Stimulated activated naive B cell treated with anti-CD40 and anti-IgM and Interleukin-4, amounts not matched to agents 10 μg/mL and 1 μg/mL and 100 μg/mL, for 72 hours (primary cell): Measurements from ENCODE around the gene LRP1.

ENCODE experiments used
- ATAC-seq, 2 donors: fragments of 150-1000 bp; cut with Tn5 transposase; replicated peaks; 2 replicates each; pipeline ENCODE4 v1.10.0; 2021; ENCODE audit warnings: moderate library complexity in 1 of 2
- DNase-seq: peaks from one replicate; pipeline ENCODE4 v3.0.0; 2021
- H3K27ac Mint-ChIP-seq: one replicate; pipeline ENCODE4 v1.8.0; 2022; ENCODE audit warnings: mild to moderate bottlenecking, mixed read lengths
- H3K27me3 Mint-ChIP-seq, 2 donors: one replicate each; pipeline ENCODE4 v1.8.0; 2022; ENCODE audit warnings: mixed read lengths in 2 of 2
- H3K36me3 Mint-ChIP-seq, 2 donors: one replicate each; pipeline ENCODE4 v1.8.0; 2022; ENCODE audit warnings: mixed read lengths in 2 of 2, mild to moderate bottlenecking in 1 of 2
- H3K4me1 Mint-ChIP-seq, 2 donors: one replicate each; pipeline ENCODE4 v1.8.0; 2022; ENCODE audit warnings: mixed read lengths in 2 of 2, mild to moderate bottlenecking in 1 of 2
- H3K4me3 Mint-ChIP-seq, 2 donors: one replicate each; pipeline ENCODE4 v1.8.0; 2022; ENCODE audit warnings: mild to moderate bottlenecking in 2 of 2, mixed read lengths in 2 of 2, moderate library complexity in 1 of 2
- H3K9me3 Mint-ChIP-seq, 2 donors: one replicate each; pipeline ENCODE4 v1.8.0; 2022; ENCODE audit warnings: mixed read lengths in 2 of 2, mild to moderate bottlenecking in 1 of 2

Gene LRP1

GRCh38 chr12:57127726-57128518 lies at the start of gene LRP1:
TSS of gene LRP1 (plus strand) at chr12:57128483. CDS start at chr12:57128965, 482 bp downstream.
- Mint-ChIP-seq H3K4me3 (peak within 1 kb of the TSS; percentile 88 to 89), H3K27me3 (peaks cover 25 to 33% of the 10 kb centered on the region in 2 donors), H3K36me3 (peaks cover 0 to 3% of the 10 kb centered on the region in 2 donors), H3K27ac (peak within 1 kb of the TSS; percentile 56), H3K4me1 (peaks cover 11 to 13% of the 10 kb centered on the region in 2 donors), H3K9me3 (peaks cover 1 to 4% of the 10 kb centered on the region in 2 donors)
- DNase-seq, result peak; percentile 41
- peak; percentile 50 to 63 for ATAC-seq

GRCh38 chr12:57078519-57079404 lies 49.5 kb upstream of the LRP1 start, which contains the start of gene NEMP1:
TSS of gene NEMP1 (minus strand) at chr12:57078791. CDS start at chr12:57078745, 46 bp downstream.
- peak; percentile 97 for DNase-seq
- peak within 1 kb of the TSS; percentile 96 to 99 for H3K4me3 Mint-ChIP-seq
- ATAC-seq, result peak; percentile 96 to 97
- H3K27ac Mint-ChIP-seq, result peak within 1 kb of the TSS; percentile 99
- no peaks in the 10 kb centered on the region for H3K27me3 Mint-ChIP-seq
- peaks cover 4% of the 10 kb centered on the region in 2 donors for H3K36me3 Mint-ChIP-seq
- peaks cover 2 to 18% of the 10 kb centered on the region in 2 donors for H3K4me1 Mint-ChIP-seq
- no peaks in the 10 kb centered on the region for H3K9me3 Mint-ChIP-seq

DNA sequence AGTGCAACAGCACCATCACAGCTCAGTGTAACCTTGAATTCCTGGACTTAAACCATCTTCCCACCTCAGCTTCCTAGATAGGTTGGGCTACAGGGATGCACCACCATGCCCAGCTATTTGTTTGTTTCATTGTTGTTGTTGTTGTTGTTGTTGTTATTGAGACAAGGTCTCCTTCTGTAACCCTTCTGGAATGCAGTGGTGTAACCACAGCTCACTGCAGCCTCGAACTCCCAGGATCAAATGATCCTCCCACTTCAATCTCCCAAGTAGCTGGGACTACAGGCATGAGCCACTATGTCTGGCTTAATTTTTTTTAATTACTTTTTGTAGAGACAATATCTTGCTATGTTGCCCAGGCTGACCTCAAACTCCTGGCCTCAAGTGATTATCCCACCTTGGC lies 48.5 kb upstream of the LRP1 start:
- no peaks in the 10 kb centered on the region for H3K9me3 Mint-ChIP-seq
- H3K36me3 Mint-ChIP-seq, result peaks cover 2 to 4% of the 10 kb centered on the region in 2 donors
- no peak for DNase-seq
- peaks cover 4 to 25% of the 10 kb centered on the region in 2 donors for H3K4me1 Mint-ChIP-seq
- no peaks in the 10 kb centered on the region for H3K27me3 Mint-ChIP-seq
- peak overlapping the region in 1 of 2 donors; percentile 6 for H3K4me3 Mint-ChIP-seq
- peak overlapping the region; percentile 25 for H3K27ac Mint-ChIP-seq
- no peak for ATAC-seq

- H3K27ac Mint-ChIP-seq, result no peak overlapping the region
- no peak overlapping the region for H3K4me3 Mint-ChIP-seq
- ATAC-seq, result no peak
Observed at GRCh38 chr12:57080855-57081254, 47.4 kb upstream of the LRP1 start.

GRCh38 chr12:57085999-57086492 lies 42.2 kb upstream of the LRP1 start:
- peak overlapping the region; percentile 99 for H3K27ac Mint-ChIP-seq
- no peaks in the 10 kb centered on the region for H3K27me3 Mint-ChIP-seq
- no peak for DNase-seq
- peaks cover 12 to 14% of the 10 kb centered on the region in 2 donors for H3K36me3 Mint-ChIP-seq
- H3K4me3 Mint-ChIP-seq, result peak overlapping the region; percentile 91 to 98
- no peaks in the 10 kb centered on the region for H3K9me3 Mint-ChIP-seq
- ATAC-seq, result no peak
- peaks cover 31 to 52% of the 10 kb centered on the region in 2 donors for H3K4me1 Mint-ChIP-seq

More at GRCh38 chr12:57080855-57081254, 47.4 kb upstream of the LRP1 start:
- Mint-ChIP-seq H3K9me3 (no peaks in the 10 kb centered on the region), H3K36me3 (peaks cover 4 to 5% of the 10 kb centered on the region in 2 donors), H3K4me1 (peaks cover 13 to 36% of the 10 kb centered on the region in 2 donors), H3K27me3 (no peaks in the 10 kb centered on the region)
- DNase-seq, result no peak

DNA sequence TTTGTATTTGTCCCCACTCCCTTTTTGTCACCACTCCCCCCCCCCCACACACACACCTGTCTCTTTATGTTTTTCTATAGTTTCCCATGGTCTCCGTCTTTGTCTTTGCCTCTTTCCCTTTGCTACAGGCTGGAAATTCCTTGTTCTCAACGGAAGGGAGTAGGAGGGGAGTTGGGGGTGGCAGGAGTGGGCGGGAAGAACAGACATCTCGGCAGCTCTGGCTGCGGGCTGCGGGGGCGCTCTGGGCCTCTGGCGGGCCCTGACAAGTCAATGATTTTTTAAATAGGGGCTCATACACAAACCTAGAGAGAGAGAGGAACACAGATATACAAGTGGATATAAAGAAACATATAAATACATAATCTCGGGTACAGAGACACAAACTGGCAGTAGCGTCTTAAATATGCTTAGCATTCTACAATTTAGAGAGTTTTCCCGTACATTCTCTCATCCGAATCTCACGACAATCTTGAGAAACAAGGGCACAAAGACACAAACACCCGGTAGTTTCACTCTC lies 41.7 kb upstream of the LRP1 start:
- Mint-ChIP-seq H3K27me3 (no peaks in the 10 kb centered on the region), H3K36me3 (peaks cover 17 to 19% of the 10 kb centered on the region in 2 donors), H3K4me3 (peak overlapping the region; percentile 91 to 98), H3K4me1 (peaks cover 36 to 57% of the 10 kb centered on the region in 2 donors), H3K9me3 (no peaks in the 10 kb centered on the region), H3K27ac (peak overlapping the region; percentile 99)
- ATAC-seq (no peak), DNase-seq (no peak)

DNA sequence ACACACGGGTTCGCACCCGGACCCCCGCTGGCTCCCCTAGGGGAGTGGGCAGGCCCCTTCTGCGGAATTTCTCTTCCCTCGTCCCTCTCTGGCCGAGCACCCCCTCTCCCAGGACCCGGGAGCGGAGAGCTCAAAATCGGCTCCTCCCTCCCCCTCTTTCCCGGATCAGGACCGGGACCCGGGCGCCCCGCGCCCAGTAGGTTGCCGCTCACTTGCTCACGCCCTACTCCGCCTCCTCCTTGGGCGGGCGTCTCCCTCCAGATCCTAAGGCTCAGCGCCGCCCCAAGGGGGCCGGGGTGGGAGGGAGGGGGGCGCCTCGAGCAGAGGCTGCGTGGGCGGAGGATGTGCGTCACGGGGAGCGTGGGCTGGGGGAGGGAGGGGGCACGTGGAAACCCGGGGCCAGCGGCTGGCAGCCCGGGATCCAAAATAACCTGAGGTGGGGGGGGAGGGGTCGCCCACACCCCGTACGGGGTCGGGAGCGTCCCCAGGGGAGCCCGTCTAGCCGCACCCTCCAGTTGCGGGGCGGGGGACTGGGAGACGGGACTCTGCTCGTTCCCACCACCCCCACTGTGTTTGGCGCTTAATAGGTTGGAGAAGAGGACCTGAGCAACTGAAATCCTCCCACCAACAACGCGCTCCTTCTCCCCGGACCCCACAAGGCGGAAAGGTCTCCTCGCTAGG lies 41.1 kb upstream of the LRP1 start:
- Mint-ChIP-seq H3K27ac (peak overlapping the region; percentile 99), H3K36me3 (peaks cover 19 to 25% of the 10 kb centered on the region in 2 donors), H3K4me1 (peaks cover 38 to 63% of the 10 kb centered on the region in 2 donors), H3K9me3 (no peaks in the 10 kb centered on the region), H3K27me3 (no peaks in the 10 kb centered on the region), H3K4me3 (peak overlapping the region; percentile 91 to 98)
- DNase-seq (peak; percentile 88), ATAC-seq (peak; percentile 50 to 53)

DNA sequence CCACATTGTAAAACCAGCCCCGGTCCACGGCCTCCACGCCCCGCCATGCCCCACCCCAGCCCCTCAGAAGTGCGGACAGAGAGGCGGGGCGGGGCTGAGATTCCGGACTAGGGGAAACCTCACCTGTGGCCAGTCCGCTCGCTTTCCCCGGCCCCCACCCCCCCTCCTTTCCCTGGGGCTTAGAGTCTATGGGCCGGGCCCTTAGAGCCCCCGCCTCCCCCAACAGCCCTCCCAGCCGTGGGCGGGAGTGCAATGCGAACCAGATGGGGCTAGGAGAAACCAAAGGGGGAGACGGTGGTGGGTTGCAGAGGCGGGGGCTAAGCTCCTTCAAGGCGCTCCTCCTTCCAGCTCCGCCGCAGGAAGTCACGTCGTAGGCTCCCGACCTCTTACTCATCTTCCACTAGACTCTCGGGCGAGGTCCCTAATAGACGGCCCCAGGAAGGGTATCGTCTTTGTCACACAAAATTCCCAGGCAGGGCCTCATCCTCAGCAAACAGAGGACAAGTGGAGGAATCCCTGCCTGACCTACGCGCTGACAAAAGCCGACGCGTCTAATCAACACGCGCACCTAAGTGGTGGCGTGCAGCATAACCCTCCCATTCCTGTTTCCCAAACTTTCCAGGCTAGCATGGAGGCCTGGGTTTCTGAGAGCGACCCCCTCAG lies 40.5 kb upstream of the LRP1 start:
- H3K36me3 Mint-ChIP-seq, result peaks cover 25 to 31% of the 10 kb centered on the region in 2 donors
- peak overlapping the region; percentile 91 to 98 for H3K4me3 Mint-ChIP-seq
- H3K27ac Mint-ChIP-seq, result peak overlapping the region; percentile 99
- no peaks in the 10 kb centered on the region for H3K9me3 Mint-ChIP-seq
- no peaks in the 10 kb centered on the region for H3K27me3 Mint-ChIP-seq
- DNase-seq (no peak), ATAC-seq (peak; percentile 52 to 54)
- H3K4me1 Mint-ChIP-seq, result peaks cover 43 to 70% of the 10 kb centered on the region in 2 donors

GRCh38 chr12:57088354-57089270 lies 39.7 kb upstream of the LRP1 start, which contains the start of gene NAB2:
TSS of gene NAB2 (plus strand) at chr12:57089114. CDS start at chr12:57089272, 158 bp downstream.
- Mint-ChIP-seq H3K36me3 (peaks cover 30 to 38% of the 10 kb centered on the region in 2 donors), H3K4me3 (peak within 1 kb of the TSS; percentile 91 to 98), H3K9me3 (no peaks in the 10 kb centered on the region), H3K4me1 (peaks cover 48 to 78% of the 10 kb centered on the region in 2 donors), H3K27me3 (no peaks in the 10 kb centered on the region), H3K27ac (peak within 1 kb of the TSS; percentile 99)
- ATAC-seq (peak; percentile 49 to 54), DNase-seq (peak; percentile 88)

GRCh38 chr12:57089271-57090245 lies 38.7 kb upstream of the LRP1 start:
- DNase-seq, result no peak

GRCh38 chr12:57090490-57090889 lies 37.8 kb upstream of the LRP1 start:
- ATAC-seq, result no peak
- DNase-seq, result no peak
- no peaks in the 10 kb centered on the region for H3K27me3 Mint-ChIP-seq
- H3K9me3 Mint-ChIP-seq, result no peaks in the 10 kb centered on the region
- peak overlapping the region; percentile 7 for H3K27ac Mint-ChIP-seq
- peaks cover 58 to 83% of the 10 kb centered on the region in 2 donors for H3K4me1 Mint-ChIP-seq
- H3K4me3 Mint-ChIP-seq, result peak overlapping the region; percentile 58 to 91
- peaks cover 36 to 57% of the 10 kb centered on the region in 2 donors for H3K36me3 Mint-ChIP-seq

More at GRCh38 chr12:57089271-57090245, 38.7 kb upstream of the LRP1 start:
- no peak for ATAC-seq
- H3K4me3 Mint-ChIP-seq, result peak overlapping the region; percentile 91 to 97
- H3K36me3 Mint-ChIP-seq, result peaks cover 33 to 47% of the 10 kb centered on the region in 2 donors
- H3K9me3 Mint-ChIP-seq, result no peaks in the 10 kb centered on the region
- peaks cover 54 to 82% of the 10 kb centered on the region in 2 donors for H3K4me1 Mint-ChIP-seq
- H3K27ac Mint-ChIP-seq, result peak overlapping the region; percentile 96
- H3K27me3 Mint-ChIP-seq, result no peaks in the 10 kb centered on the region
